IMR-90 (cell line): ENCODE data around the gene PSENEN. TPM values are rescaled to one million over a fixed set of nuclear protein-coding genes. Genes with fewer than 3 reads are reported as not detected.

Experiments
- ATAC-seq: fragments of 200-7000 bp; cut with Tn5 transposase; 2 replicates; pipeline ENCODE4 v1.9.1; 2020; ENCODE audit warnings: low read depth, mild to moderate bottlenecking, moderate library complexity
- BruUV-seq: library from RNA; stranded (reverse); fragments of 400-500 nt; replicated peaks from 2 replicates; lab custom pipeline; 2021; lab: Mats Ljungman, UMichigan
- CTCF ChIA-PET: fragments of 300-600 bp; formaldehyde crosslinking; extraction: SDS; loops from one replicate; lab custom pipeline; 2021; ENCODE audit warnings: antibody characterized with exemption; lab: Yijun Ruan, JAX
- POLR2A ChIA-PET: fragments of 300-600 bp; sonication (Branson Sonifier 250); formaldehyde crosslinking; loops from one replicate; lab custom pipeline; 2022; ENCODE audit warnings: antibody characterized with exemption; ENCODE audit not compliant: unreplicated experiment; lab: Charles Lee
- DNase-seq: peaks from one replicate; pipeline ENCODE4 v3.0.0; 2013
- H2AFZ ChIP-seq: replicated peaks from 2 replicates; pipeline ENCODE3; 2013; ENCODE audit warnings: low read length, mild to moderate bottlenecking; ENCODE audit not compliant: poor library complexity
- H2AK5ac ChIP-seq: 2 replicates; pipeline ENCODE4 v1.6.1; 2013; ENCODE audit warnings: low read depth, low read length, inconsistent platforms
- H2AK9ac ChIP-seq: replicated peaks from 2 replicates; pipeline ENCODE3; 2013; ENCODE audit warnings: mild to moderate bottlenecking, low read depth, low read length, moderate library complexity; ENCODE audit not compliant: poor library complexity
- H2BK120ac ChIP-seq: 2 replicates; pipeline ENCODE4 v1.6.1; 2013; ENCODE audit warnings: low read depth, low read length, inconsistent platforms
- H2BK15ac ChIP-seq: 3 replicates; pipeline ENCODE4 v1.6.1; 2013; ENCODE audit warnings: low read depth, low read length, inconsistent platforms
- H2BK20ac ChIP-seq: 2 replicates; pipeline ENCODE4 v1.6.1; 2013; ENCODE audit warnings: low read depth, mild to moderate bottlenecking, inconsistent platforms, low read length, moderate library complexity
- H2BK5ac ChIP-seq: 2 replicates; pipeline ENCODE4 v1.6.1; 2013; ENCODE audit warnings: mild to moderate bottlenecking, low read depth, low read length, inconsistent platforms; ENCODE audit not compliant: poor library complexity, severe bottlenecking
- H3K14ac ChIP-seq: replicated peaks from 2 replicates; pipeline ENCODE4 v1.6.1; 2013; ENCODE audit warnings: low read depth, low read length, inconsistent platforms
- H3K18ac ChIP-seq: 2 replicates; pipeline ENCODE4 v1.6.1; 2013; ENCODE audit warnings: low read depth, low read length, control low read depth
- H3K23ac ChIP-seq: 2 replicates; pipeline ENCODE4 v1.6.1; 2013; ENCODE audit warnings: low read depth, low read length, inconsistent platforms
- H3K27ac ChIP-seq: 2 replicates; pipeline ENCODE4 v1.5.1; 2013; ENCODE audit warnings: mild to moderate bottlenecking, control low read depth, low read length; ENCODE audit not compliant: insufficient read depth
- H3K27me3 ChIP-seq: 2 replicates; pipeline ENCODE4 v1.6.1; 2013; ENCODE audit warnings: low read length; ENCODE audit not compliant: control insufficient read depth, insufficient read depth
- H3K36me3 ChIP-seq: 2 replicates; pipeline ENCODE4 v1.6.1; 2013; ENCODE audit warnings: low read length, mixed read lengths; ENCODE audit not compliant: control insufficient read depth, insufficient read depth
- H3K4ac ChIP-seq: 2 replicates; pipeline ENCODE4 v1.6.1; 2013; ENCODE audit warnings: low read depth, low read length, inconsistent platforms
- H3K4me1 ChIP-seq: 2 replicates; pipeline ENCODE4 v1.6.1; 2013; ENCODE audit warnings: low read length, mixed read lengths; ENCODE audit not compliant: control insufficient read depth, insufficient read depth
- H3K4me2 ChIP-seq: 2 replicates; pipeline ENCODE4 v1.6.1; 2013; ENCODE audit warnings: low read depth, mild to moderate bottlenecking, control low read depth, low read length, moderate library complexity
- H3K4me3 ChIP-seq: 2 replicates; pipeline ENCODE4 v1.5.1; 2013; ENCODE audit warnings: low read depth, mild to moderate bottlenecking, control low read depth, low read length, moderate library complexity; ENCODE audit not compliant: insufficient read depth
- H3K56ac ChIP-seq: 2 replicates; pipeline ENCODE4 v1.6.1; 2013; ENCODE audit warnings: low read length, inconsistent platforms; ENCODE audit not compliant: insufficient read depth; ENCODE audit errors: extremely low read depth
- H3K79me1 ChIP-seq, 2 experiments: 2 replicates each; pipeline ENCODE4 v1.6.1; 2013; ENCODE audit warnings: low read length in 2 of 2, inconsistent platforms in 1 of 2, low read depth in 1 of 2
- H3K9ac ChIP-seq: 2 replicates; pipeline ENCODE4 v1.6.1; 2013; ENCODE audit warnings: low read depth, low read length, control low read depth
- H3K9me1 ChIP-seq: 2 replicates; pipeline ENCODE4 v1.6.1; 2013; ENCODE audit warnings: low read length, inconsistent platforms; ENCODE audit not compliant: insufficient read depth
- H3K9me3 ChIP-seq: 2 replicates; pipeline ENCODE4 v1.6.1; 2013; ENCODE audit warnings: low read length; ENCODE audit not compliant: control insufficient read depth, insufficient read depth
- H4K20me1 ChIP-seq: 2 replicates; pipeline ENCODE4 v1.6.1; 2013; ENCODE audit warnings: low read length, inconsistent platforms; ENCODE audit not compliant: insufficient read depth
- H4K5ac ChIP-seq: 2 replicates; pipeline ENCODE4 v1.6.1; 2013; ENCODE audit warnings: mild to moderate bottlenecking, low read depth, low read length, control low read depth
- H4K8ac ChIP-seq, 2 experiments: 2 replicates each; pipeline ENCODE4 v1.6.1; 2013; ENCODE audit warnings: low read depth in 2 of 2, low read length in 2 of 2, control low read depth in 1 of 2, inconsistent platforms in 1 of 2
- H4K91ac ChIP-seq: 2 replicates; pipeline ENCODE4 v1.6.1; 2013; ENCODE audit warnings: low read depth, low read length, inconsistent platforms; ENCODE audit not compliant: insufficient read depth
- BHLHE40 ChIP-seq: fragments of 150-350 bp; IDR thresholded peaks from 2 replicates; pipeline ENCODE4 v1.6.1; 2016; ENCODE audit warnings: mild to moderate bottlenecking, low read depth, low read length
- CEBPB ChIP-seq: IDR thresholded peaks from 2 replicates; pipeline ENCODE4 v1.6.1; 2012; ENCODE audit warnings: low read depth, low read length, improper control_type of control experiment
- CHD1 ChIP-seq: IDR thresholded peaks from 2 replicates; pipeline ENCODE4 v1.6.1; 2012; ENCODE audit warnings: low read depth, low read length, improper control_type of control experiment
- CTCF ChIP-seq: conservative IDR thresholded peaks from 2 replicates; pipeline ENCODE4 v1.5.1; 2012; ENCODE audit warnings: mild to moderate bottlenecking, low read depth, low read length, improper control_type of control experiment
- FOS ChIP-seq: fragments of 150-350 bp; IDR thresholded peaks from 2 replicates; pipeline ENCODE4 v1.6.1; 2016; ENCODE audit warnings: low read depth, low read length
- MAZ ChIP-seq: IDR thresholded peaks from 2 replicates; pipeline ENCODE4 v1.6.1; 2012; ENCODE audit warnings: low read depth, mild to moderate bottlenecking, low read length, improper control_type of control experiment, moderate library complexity, borderline replicate concordance
- MXI1 ChIP-seq: IDR thresholded peaks from 2 replicates; pipeline ENCODE4 v1.6.1; 2012; ENCODE audit warnings: low read depth, mild to moderate bottlenecking, low read length, moderate library complexity, borderline replicate concordance
- NFE2L2 ChIP-seq: fragments of 150-350 bp; IDR thresholded peaks from 2 replicates; pipeline ENCODE4 v1.6.1; 2016; ENCODE audit warnings: low read depth, mild to moderate bottlenecking, low read length
- POLR2A ChIP-seq: IDR thresholded peaks from 2 replicates; pipeline ENCODE4 v1.6.1; 2012; ENCODE audit warnings: mild to moderate bottlenecking, low read depth, low read length
- RAD21 ChIP-seq: IDR thresholded peaks from 2 replicates; pipeline ENCODE4 v1.6.1; 2012; ENCODE audit warnings: low read length, improper control_type of control experiment
- RCOR1 ChIP-seq: IDR thresholded peaks from 2 replicates; pipeline ENCODE4 v1.6.1; 2012; ENCODE audit warnings: mild to moderate bottlenecking, low read length, improper control_type of control experiment; ENCODE audit not compliant: insufficient replicate concordance
- RFX5 ChIP-seq: IDR thresholded peaks from 2 replicates; pipeline ENCODE4 v1.8.0; 2012; ENCODE audit warnings: low read depth, mild to moderate bottlenecking, low read length, moderate library complexity
- SMC3 ChIP-seq: fragments of 150-350 bp; IDR thresholded peaks from 2 replicates; pipeline ENCODE4 v1.6.1; 2016; ENCODE audit warnings: low read depth, mild to moderate bottlenecking, antibody characterized with exemption, low read length, moderate library complexity
- USF2 ChIP-seq: fragments of 150-350 bp; IDR thresholded peaks from 2 replicates; pipeline ENCODE4 v1.6.1; 2017; ENCODE audit warnings: mild to moderate bottlenecking, antibody characterized with exemption, low read length, low read depth
- whole genome bisulfite sequencing, 2 experiments: methylation state at CpG; one replicate each; pipeline versions ENCODE4 v1.1.5 to v1.1.7; 2013; ENCODE audit warnings: missing lambda C conversion rate in 2 of 2; ENCODE audit not compliant: insufficient read length in 1 of 2; ENCODE audit errors: extremely low coverage in 2 of 2; 5-methylcytosine and 5-hydroxymethylcytosine counted together
- dilution Hi-C: fragments of 300-500 bp; cut with HindIII; formaldehyde crosslinking; loops from one replicate; pipeline ENCODE4 v1.14.3; 2018; ENCODE audit warnings: low sequenced_read_pairs; ENCODE audit not compliant: unreplicated experiment
- in situ Hi-C: fragments of 300-500 bp; cut with MboI; formaldehyde crosslinking; loops from 3 replicates; pipeline ENCODE4 v1.14.3; 2019; ENCODE audit warnings: low sequenced_read_pairs, inconsistent platforms, mixed read lengths
- intact Hi-C: fragments of 100-400 bp; cut with micrococcal nuclease; formaldehyde crosslinking; loops from 2 replicates; pipeline ENCODE4 v1.10.0; 2022
- polyA plus RNA-seq, 3 experiments: library from polyadenylated mRNA; depleted of rRNA; stranded (reverse); fragments of >200 nt; gene quantifications; 2 replicates each; pipeline ENCODE4 v1.2.3, GENCODE V29; 2012; ENCODE audit warnings: low replicate concordance in 1 of 3
- total RNA-seq: library from RNA; depleted of rRNA; stranded (reverse); fragments of >200 nt; gene quantifications from 2 replicates; pipeline ENCODE4 v1.2.3, GENCODE V29; 2012

PSENEN gene
- total and polyA plus RNA-seq, 2 of the 4 experiments (the other 2 are of a cell fraction), result 9.0 to 47.0 TPM

GRCh38 chr19:35725216-35725861 is 20.1 kb upstream of the PSENEN start:
- Histone ChIP-seq H2BK15ac (no peak overlapping the region), H3K4me2 (no peak overlapping the region), H3K27ac (no peak overlapping the region), H3K9me3 (no peaks in the 10 kb centered on the region), H3K9ac (no peak overlapping the region), H3K4me1 (no peaks in the 10 kb centered on the region), H3K4ac (no peak overlapping the region), H2BK5ac (no peak overlapping the region), H2BK20ac (no peak overlapping the region), H3K27me3 (no peaks in the 10 kb centered on the region), H4K8ac (no peak overlapping the region), H4K20me1 (peaks cover 18% of the 10 kb centered on the region), H3K4me3 (no peak overlapping the region), H2BK120ac (no peak overlapping the region), H2AK5ac (no peak overlapping the region), H3K56ac (no peak overlapping the region), H2AK9ac (no peak overlapping the region), H2AFZ (no peak overlapping the region), H3K36me3 (peaks cover 90% of the 10 kb centered on the region), H4K91ac (no peak overlapping the region), H4K5ac (no peak overlapping the region), H3K23ac (no peak overlapping the region), H3K14ac (no peak overlapping the region), H3K79me1 (peaks cover 12 to 29% of the 10 kb centered on the region in 2 experiments; a peak in 3 of 4 replicates), H3K9me1 (no peaks in the 10 kb centered on the region), H3K18ac (no peak overlapping the region)
- intact Hi-C loops (no loop called here), dilution Hi-C loops (no loop called here), in situ Hi-C loops (no loop called here)
- BruUV-seq, result no TSS peak
- POLR2A ChIA-PET, result no interaction called here
- ATAC-seq (no peak), DNase-seq (no peak)
- no peak for TF ChIP-seq CEBPB
- TF ChIP-seq POLR2A, result no peak
- no peak for TF ChIP-seq CTCF
- TF ChIP-seq MXI1, result no peak
- TF ChIP-seq MAZ, result no peak
- no peak for TF ChIP-seq RCOR1
- no peak for TF ChIP-seq CHD1
- no peak for TF ChIP-seq SMC3
- no peak for TF ChIP-seq RFX5
- no peak for TF ChIP-seq BHLHE40
- no peak for TF ChIP-seq RAD21
- no peak for TF ChIP-seq USF2
- no peak for TF ChIP-seq FOS
- no peak for TF ChIP-seq NFE2L2
- CTCF ChIA-PET, result no interaction called here
- 93% methylated on average over 5 of the region's 23 CpGs; no CpG with 5 or more reads in 1 of the 2 experiments for WGBS, 2 experiments
